Fibroblast of skin of right quadriceps (primary cell): ENCODE measurements around the gene TM9SF1.
"Not testable (repeated sequence)": the region's sequence is repeated elsewhere in the genome, so short reads cannot be mapped to it uniquely, and the experiment has no call there.

Experiments used
- DNase-seq: peaks from one replicate; pipeline ENCODE4 v3.0.0-alpha.2; 2013

The TM9SF1 gene

GRCh38 chr14:24222987-24223386 is 27.7 kb upstream of the TM9SF1 start:
- not testable (repeated sequence) for DNase-seq

GRCh38 chr14:24219521-24219920 is 24.3 kb upstream of the TM9SF1 start:
- no peak for DNase-seq

- no peak for DNase-seq
Measured at GRCh38 chr14:24219080-24219479, 23.8 kb upstream of the TM9SF1 start.

GRCh38 chr14:24216876-24217275 is 21.6 kb upstream of the TM9SF1 start:
- DNase-seq: not testable (repeated sequence)

- DNase-seq: no peak
Measured at GRCh38 chr14:24216345-24216699, 21.1 kb upstream of the TM9SF1 start.

- peak; percentile 82 for DNase-seq
Measured at GRCh38 chr14:24215495-24216344, 20.5 kb upstream of the TM9SF1 start, which contains the start of gene MDP1. TSS of gene MDP1 (minus strand) at chr14:24216066. CDS start at chr14:24215955, 111 bp downstream.

GRCh38 chr14:24213866-24214662 is 18.8 kb upstream of the TM9SF1 start:
- no peak for DNase-seq

GRCh38 chr14:24212924-24213865 is 18.0 kb upstream of the TM9SF1 start, which contains the start of gene CHMP4A:
TSS of gene CHMP4A (minus strand) at chr14:24213488. CDS start at chr14:24213439, 49 bp downstream.
- peak; percentile 99 for DNase-seq

GRCh38 chr14:24211311-24211710 is 16.1 kb upstream of the TM9SF1 start:
- no peak for DNase-seq

- DNase-seq: no peak
Measured at GRCh38 chr14:24207625-24208024, 12.4 kb upstream of the TM9SF1 start.

- no peak for DNase-seq
Measured at GRCh38 chr14:24207104-24207551, 11.9 kb upstream of the TM9SF1 start.

- no peak for DNase-seq
Measured at GRCh38 chr14:24206260-24207103, 11.2 kb upstream of the TM9SF1 start.

GRCh38 chr14:24204163-24205146 is 9.2 kb upstream of the TM9SF1 start:
- no peak for DNase-seq

- not testable (repeated sequence) for DNase-seq
Measured at GRCh38 chr14:24203249-24203886, 8.1 kb upstream of the TM9SF1 start.

- DNase-seq: not testable (repeated sequence)
Measured at GRCh38 chr14:24202538-24202937, 7.3 kb upstream of the TM9SF1 start.

- DNase-seq: no peak
Measured at GRCh38 chr14:24198814-24199524, 3.7 kb upstream of the TM9SF1 start.

GRCh38 chr14:24197056-24197450 is 1.8 kb upstream of the TM9SF1 start:
- DNase-seq: no peak

- DNase-seq: no peak
Measured at GRCh38 chr14:24196071-24197055, 1.1 kb upstream of the TM9SF1 start.
